ENCODE results near the gene GTF2IRD2. TPM values are rescaled to one million over a fixed set of nuclear protein-coding genes. Genes with fewer than 3 reads are reported as not detected.
"Not testable (repeated sequence)": the region's sequence is repeated elsewhere in the genome, so short reads cannot be mapped to it uniquely, and the experiment has no call there.

GTF2IRD2 gene
- total RNA-seq = 14.2 and 16.5 TPM in 2 replicates

GRCh38 chr7:74850833-74851721 is at the start of gene GTF2IRD2:
TSS of gene GTF2IRD2 (minus strand) at chr7:74851605. CDS start at chr7:74836378, 15,227 bp downstream.
- intact Hi-C loops (cut with micrococcal nuclease) = not testable (repeated sequence)

GRCh38 chr7:74890158-74891123 is 39.0 kb upstream of the GTF2IRD2 start:
- intact Hi-C loops (cut with micrococcal nuclease) = not testable (repeated sequence)

- intact Hi-C loops (cut with micrococcal nuclease) = not testable (repeated sequence)
Observed at GRCh38 chr7:74889518-74890129, 38.2 kb upstream of the GTF2IRD2 start.

GRCh38 chr7:74885295-74885694 is 33.9 kb upstream of the GTF2IRD2 start:
- intact Hi-C loops (cut with micrococcal nuclease) = not testable (repeated sequence)

- intact Hi-C loops (cut with micrococcal nuclease) = not testable (repeated sequence)
Observed at GRCh38 chr7:74882110-74882509, 30.7 kb upstream of the GTF2IRD2 start.

- intact Hi-C loops (cut with micrococcal nuclease) = not testable (repeated sequence)
Observed at GRCh38 chr7:74874748-74875512, 23.5 kb upstream of the GTF2IRD2 start.

- intact Hi-C loops (cut with micrococcal nuclease) = not testable (repeated sequence)
Observed at GRCh38 chr7:74874104-74874747, 22.8 kb upstream of the GTF2IRD2 start.

- intact Hi-C loops (cut with micrococcal nuclease) = not testable (repeated sequence)
Observed at GRCh38 chr7:74872542-74872941, 21.1 kb upstream of the GTF2IRD2 start.

- intact Hi-C loops (cut with micrococcal nuclease) = loop anchor here (5.0 to 10.0 kb wide), 2 partner anchors 411 to 448 kb away; partner anchors contain the start of gene GTF2IRD1
Observed at GRCh38 chr7:74865777-74866176, 14.4 kb upstream of the GTF2IRD2 start.

GRCh38 chr7:74849853-74850252 is 1.6 kb downstream of the GTF2IRD2 start:
- intact Hi-C loops (cut with micrococcal nuclease) = not testable (repeated sequence)

GRCh38 chr7:74830411-74830810 is 21.0 kb downstream of the GTF2IRD2 start:
- intact Hi-C loops (cut with micrococcal nuclease) = not testable (repeated sequence)

GRCh38 chr7:74829959-74830358 is 21.4 kb downstream of the GTF2IRD2 start:
- intact Hi-C loops (cut with micrococcal nuclease) = not testable (repeated sequence)

GRCh38 chr7:74821259-74821658 is 30.1 kb downstream of the GTF2IRD2 start:
- intact Hi-C loops (cut with micrococcal nuclease) = not testable (repeated sequence)

GRCh38 chr7:74820146-74820805 is 31.1 kb downstream of the GTF2IRD2 start:
- intact Hi-C loops (cut with micrococcal nuclease) = not testable (repeated sequence)

- intact Hi-C loops (cut with micrococcal nuclease) = not testable (repeated sequence)
Observed at GRCh38 chr7:74815882-74816281, 35.5 kb downstream of the GTF2IRD2 start.

- intact Hi-C loops (cut with micrococcal nuclease) = not testable (repeated sequence)
Observed at GRCh38 chr7:74798644-74799043, 52.8 kb downstream of the GTF2IRD2 start.

- intact Hi-C loops (cut with micrococcal nuclease) = not testable (repeated sequence)
Observed at GRCh38 chr7:74797848-74798622, 53.4 kb downstream of the GTF2IRD2 start.

GRCh38 chr7:74789200-74789736 is 62.1 kb downstream of the GTF2IRD2 start:
- intact Hi-C loops (cut with micrococcal nuclease) = not testable (repeated sequence)

Measured in T-helper 1 cell treated with Interleukin-12 subunit alpha and Interleukin-12 subunit beta and Interleukin-4 antibody, amounts not matched to agents 30 ng/mL and 1 ng/mL, for 36 hours (primary cell).